GM21717 (cell line): Measurements from ENCODE around the gene ANKRD22.
"Not testable (repeated sequence)": the region's sequence is repeated elsewhere in the genome, so short reads cannot be mapped to it uniquely, and the experiment has no call there.

Experiments used
- ATAC-seq: cut with Tn5 transposase; IDR thresholded peaks from one replicate; pipeline ENCODE4 v1.9.1; 2021; ENCODE audit warnings: mild to moderate bottlenecking, moderate library complexity; ENCODE audit not compliant: unreplicated experiment

ANKRD22 gene

DNA sequence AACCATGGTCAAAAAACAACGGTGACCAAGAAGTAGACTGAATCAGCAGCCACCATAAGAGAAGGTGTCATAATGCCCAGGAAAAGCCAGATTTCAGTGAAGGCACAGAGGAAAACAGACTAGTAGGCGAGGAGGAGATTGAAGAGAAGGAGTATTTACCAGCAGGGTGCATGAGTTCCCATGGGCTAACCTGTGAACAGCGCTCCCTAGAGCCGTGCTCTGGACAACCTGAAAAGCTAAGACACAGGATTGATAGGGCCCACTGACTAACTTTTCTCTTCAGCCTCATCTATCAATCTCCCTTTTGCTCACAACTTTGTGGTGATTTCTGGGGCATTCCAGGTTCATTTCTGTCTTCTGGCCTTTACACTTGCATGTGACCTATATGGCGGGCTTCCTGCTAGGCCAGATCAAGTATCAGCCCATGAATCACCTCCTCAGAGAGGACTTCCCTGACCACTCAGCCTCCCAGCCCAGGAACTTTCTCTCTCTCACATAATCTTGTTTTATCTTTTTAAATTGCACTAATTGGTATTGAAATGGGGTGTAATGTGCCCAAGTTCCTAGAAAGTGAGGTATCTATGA lies 12.8 kb downstream of the ANKRD22 start:
- ATAC-seq = no peak

DNA sequence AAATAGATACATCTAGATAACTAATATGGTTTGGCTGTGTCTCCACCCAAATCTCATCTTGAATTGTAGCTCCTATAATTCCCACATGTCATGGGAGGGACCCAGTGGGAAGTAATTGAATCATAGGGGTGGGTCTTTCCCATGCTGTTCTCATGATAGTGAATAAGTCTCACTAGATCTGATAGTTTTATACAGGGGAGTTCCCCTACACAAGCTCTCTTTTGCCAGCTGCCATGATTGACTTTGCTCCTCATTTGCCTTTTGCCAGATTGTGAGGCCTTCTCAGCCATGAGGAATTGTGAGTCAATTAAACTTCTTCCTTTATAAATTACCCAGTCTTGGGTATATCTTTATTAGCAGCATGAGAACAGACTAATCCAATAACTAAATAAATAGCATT lies 14.0 kb downstream of the ANKRD22 start:
- not testable (repeated sequence) for ATAC-seq

DNA sequence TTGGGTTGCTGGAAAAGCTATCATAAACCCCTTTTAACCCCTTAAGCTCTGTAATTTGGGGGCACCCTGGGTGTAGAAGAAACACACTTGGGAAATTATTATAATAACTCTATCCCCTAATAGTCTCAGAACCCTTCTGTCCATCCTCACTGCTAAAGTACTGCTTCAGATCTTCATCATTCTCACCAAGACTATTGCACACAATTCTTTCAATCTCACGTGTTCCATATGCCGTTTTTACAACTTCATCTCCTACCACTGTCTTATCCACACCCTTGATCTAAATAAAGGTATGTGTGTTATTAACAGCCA lies 15.8 kb downstream of the ANKRD22 start:
- ATAC-seq = no peak

- peak; percentile 72 for ATAC-seq
Measured at GRCh38 chr10:88835096-88835909, 16.3 kb downstream of the ANKRD22 start.

DNA sequence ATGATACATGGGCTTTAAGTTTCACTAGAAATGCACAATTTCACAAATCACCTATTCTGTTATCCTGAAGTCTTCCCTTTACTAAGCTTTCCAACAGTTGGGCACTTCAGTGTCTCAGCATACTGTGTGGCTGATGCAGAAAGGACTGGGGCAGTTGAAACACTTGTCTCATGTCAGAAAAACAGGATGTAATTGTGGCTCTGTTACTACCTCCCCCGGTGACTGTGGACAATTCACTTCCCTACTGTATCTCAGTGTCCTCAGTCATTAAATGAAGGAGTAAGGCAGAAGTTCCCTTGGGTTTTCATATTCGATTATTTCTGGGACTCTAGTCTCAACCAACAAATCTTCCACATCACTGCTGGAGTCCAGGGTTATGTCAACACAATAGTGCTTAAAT lies 17.9 kb downstream of the ANKRD22 start:
- ATAC-seq = no peak

GRCh38 chr10:88833156-88833555 lies 18.5 kb downstream of the ANKRD22 start:
- no peak for ATAC-seq

DNA sequence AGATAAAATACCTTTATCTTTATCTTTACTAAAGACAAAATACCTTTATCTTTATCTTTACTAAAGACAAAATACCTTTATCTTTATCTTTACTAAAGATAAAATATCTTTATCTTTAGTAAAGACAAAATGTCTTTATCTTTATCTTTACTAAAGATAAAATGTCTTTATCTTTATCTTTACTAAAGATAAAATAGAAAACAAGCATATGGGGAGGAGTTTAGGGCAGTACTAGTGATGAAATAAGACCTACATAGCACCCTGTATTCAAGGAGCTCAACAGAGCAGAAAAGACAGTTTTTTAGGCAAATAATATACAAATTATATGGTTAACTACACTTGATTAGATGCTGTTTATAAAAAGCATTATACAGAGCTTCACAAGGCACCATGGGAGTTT lies 19.3 kb downstream of the ANKRD22 start:
- no peak for ATAC-seq

DNA sequence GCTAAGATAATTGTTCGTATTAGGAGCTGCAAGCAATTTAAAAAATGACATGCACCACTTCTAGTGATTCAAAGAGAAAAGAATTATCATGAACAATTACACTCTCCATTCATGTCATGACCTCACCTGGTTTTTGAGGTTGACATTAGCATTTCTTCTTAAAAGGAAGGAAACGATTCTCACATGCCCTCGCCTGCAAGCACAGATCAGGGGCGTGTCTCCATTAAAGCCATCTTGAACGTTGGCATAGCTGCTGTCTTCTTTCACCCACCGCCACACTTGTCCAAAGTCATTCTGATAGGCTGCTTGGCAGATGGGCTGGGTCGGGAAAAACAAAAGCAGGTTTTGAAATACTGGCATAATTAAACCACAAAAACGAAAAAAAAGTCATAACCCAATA lies 19.9 kb downstream of the ANKRD22 start:
- ATAC-seq = no peak

- no peak for ATAC-seq
Measured at GRCh38 chr10:88830643-88831268, 20.9 kb downstream of the ANKRD22 start.

- ATAC-seq = no peak
Measured at GRCh38 chr10:88828310-88828709, 23.3 kb downstream of the ANKRD22 start.

DNA sequence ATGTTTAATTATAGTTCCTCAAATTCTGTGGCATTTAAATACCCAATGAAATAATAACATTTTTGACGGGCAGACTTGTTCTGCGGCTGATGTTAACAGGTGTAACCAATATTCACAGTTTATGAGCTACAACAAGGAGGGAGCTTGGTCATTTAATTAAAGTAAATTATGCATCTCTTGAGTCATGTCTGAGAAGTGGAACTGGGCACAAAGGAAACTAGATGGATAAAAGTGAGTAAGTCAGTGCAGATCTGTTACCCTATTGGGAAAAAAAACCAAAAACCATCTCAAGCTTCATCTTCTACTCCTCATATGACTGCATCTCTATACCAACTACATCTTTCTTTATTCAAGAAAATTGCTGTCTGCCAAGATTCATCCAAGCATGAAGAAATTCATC lies 24.0 kb downstream of the ANKRD22 start:
- ATAC-seq = no peak

DNA sequence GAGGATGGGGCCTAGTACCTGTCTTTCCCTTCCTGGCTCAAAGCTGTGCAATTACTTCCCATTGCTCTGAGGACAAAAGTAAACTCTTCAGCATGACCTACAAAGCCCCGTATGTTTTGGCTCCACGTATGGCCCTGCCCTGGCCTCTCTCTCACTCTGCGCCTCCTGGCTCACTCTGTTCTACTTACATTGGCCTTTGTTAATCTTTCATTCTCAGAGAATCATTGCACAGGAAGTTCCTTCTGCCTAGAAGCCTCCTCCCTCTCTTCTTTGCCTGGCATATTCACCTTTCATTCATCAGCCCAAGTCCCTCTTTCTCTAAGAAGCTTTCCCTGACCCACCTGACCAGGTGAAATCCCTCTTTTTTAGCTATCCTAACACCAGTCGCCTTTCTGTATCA lies 25.3 kb downstream of the ANKRD22 start:
- no peak for ATAC-seq

GRCh38 chr10:88820748-88821401 lies 30.8 kb downstream of the ANKRD22 start:
- ATAC-seq = no peak

GRCh38 chr10:88819290-88819689 lies 32.4 kb downstream of the ANKRD22 start:
- no peak for ATAC-seq

- no peak for ATAC-seq
Measured at GRCh38 chr10:88813200-88813599, 38.4 kb downstream of the ANKRD22 start.

DNA sequence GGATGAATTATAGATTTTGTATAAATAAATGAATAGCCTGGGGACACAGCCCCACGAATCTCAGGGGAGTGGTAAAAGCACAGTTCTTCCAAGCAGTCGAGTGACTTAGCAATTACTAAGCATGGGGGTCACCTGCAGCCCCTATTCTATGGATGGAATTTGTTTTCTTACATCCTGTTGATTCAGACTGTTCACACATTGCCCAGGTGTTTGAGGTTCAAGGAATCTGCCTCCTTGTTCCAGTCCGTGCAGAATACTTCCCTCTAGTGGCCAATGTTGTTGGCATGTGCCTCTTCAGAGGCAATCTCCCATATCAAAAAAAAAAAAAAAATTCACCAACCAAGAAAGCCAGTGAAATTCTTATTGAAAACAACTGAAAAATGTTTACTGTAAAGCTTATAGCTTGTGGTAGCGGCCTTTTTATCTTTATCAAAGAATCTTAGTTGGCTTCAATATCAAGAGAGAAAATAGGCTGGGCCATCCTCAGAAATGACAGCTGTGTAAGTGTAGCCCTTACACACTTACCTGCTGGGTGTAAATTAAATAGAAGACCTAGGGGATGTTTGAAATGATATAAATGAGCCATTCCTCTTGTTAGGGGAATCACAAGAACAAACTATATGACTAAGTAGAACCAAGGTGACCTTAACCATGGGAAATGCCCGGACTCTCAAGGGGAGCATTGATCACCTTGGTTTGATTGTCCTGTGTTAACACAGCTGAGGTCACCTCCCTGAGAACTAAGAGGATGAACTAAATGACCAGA lies 41.3 kb downstream of the ANKRD22 start:
- peak; percentile 50 for ATAC-seq

DNA sequence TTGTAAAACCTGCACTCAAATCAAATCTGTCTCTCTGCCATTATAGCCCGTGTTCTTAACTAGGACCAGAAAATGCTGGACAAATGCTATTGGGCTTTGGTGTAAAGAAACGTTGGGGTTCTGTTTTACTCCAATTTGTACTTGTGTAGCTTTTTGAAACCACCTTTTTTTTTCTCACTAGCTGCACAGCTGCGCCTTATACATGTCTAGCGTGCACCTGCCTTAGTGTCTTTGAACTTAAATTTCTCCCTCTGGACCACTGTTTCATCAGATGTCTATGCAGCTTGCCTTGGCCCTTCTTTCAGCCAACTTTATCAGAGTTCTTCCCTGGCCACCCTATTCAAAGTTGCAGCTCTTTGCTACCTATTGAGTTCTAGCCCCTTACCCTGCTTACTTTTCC lies 42.0 kb downstream of the ANKRD22 start:
- no peak for ATAC-seq

DNA sequence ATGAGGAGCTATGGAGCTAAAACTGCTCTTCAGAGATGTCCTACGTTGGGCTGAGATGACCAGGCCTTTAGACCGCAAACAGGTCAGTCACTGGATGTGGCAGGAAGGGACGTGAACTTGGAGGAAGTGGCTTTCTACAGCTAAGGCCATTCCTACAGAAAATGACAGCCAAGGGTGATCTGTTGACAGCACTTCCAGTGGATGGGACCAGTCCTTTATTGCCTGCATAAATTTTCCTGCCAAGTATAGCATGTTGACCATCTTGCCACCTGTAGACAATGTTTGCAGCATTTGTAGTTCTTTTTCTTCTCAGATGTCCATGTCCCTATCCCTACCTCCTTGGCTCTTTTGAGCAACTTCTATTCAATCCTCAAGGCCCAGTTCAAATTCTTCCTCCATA lies 45.7 kb downstream of the ANKRD22 start:
- no peak for ATAC-seq

GRCh38 chr10:88805361-88805760 lies 46.3 kb downstream of the ANKRD22 start:
- ATAC-seq = no peak

GRCh38 chr10:88804083-88804812 lies 47.4 kb downstream of the ANKRD22 start:
- no peak for ATAC-seq
